GM12891 (cell line): Measurements from ENCODE around the gene KSR1.

ENCODE experiments used
- POLR2A ChIP-seq: IDR thresholded peaks from 2 replicates; pipeline ENCODE4 v1.6.1; 2011; ENCODE audit warnings: low read depth, low read length, control low read depth
- TAF1 ChIP-seq: IDR thresholded peaks from 2 replicates; pipeline ENCODE4 v1.6.1; 2011; ENCODE audit warnings: low read depth, low read length, control low read depth

DNA sequence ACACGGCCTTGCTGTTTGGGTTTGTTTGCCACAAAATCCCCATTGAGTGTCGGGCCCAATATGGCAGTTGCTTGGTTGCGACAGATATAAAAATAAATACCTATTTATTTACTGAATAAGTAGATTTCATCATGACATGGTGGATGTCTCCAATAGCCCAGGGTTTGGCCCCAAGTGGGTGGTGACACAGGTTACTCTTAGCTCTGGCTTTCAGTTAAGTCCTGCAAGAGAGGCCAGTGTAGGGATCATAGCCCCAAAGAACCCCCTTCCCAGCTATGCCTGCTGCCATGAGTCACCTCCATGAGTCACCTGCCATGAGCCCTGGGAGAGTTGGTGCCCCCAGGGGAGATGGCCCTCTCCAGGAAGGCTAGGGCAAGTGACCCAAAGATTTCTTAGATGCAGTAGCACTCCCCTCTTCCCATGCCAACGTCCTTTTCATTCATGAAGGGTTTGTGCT is 96.1 kb downstream of the KSR1 start:
- TF ChIP-seq POLR2A, result no peak
- no peak for TF ChIP-seq TAF1
